H1 (cell line): ENCODE measurements around the gene SLX9. TPM values are rescaled to one million over a fixed set of nuclear protein-coding genes. Genes with fewer than 3 reads are reported as not detected.

ENCODE experiments used
- CTCF ChIA-PET: fragments of 300-600 bp; sonication (Branson Sonifier 250); formaldehyde crosslinking; loops from one replicate; lab custom pipeline; 2021; ENCODE audit not compliant: partially characterized antibody; lab: Charles Lee
- POLR2A ChIA-PET: fragments of 300-600 bp; sonication (Branson Sonifier 250); formaldehyde crosslinking; loops from one replicate; lab custom pipeline; 2021; ENCODE audit warnings: inconsistent platforms; ENCODE audit not compliant: partially characterized antibody; lab: Charles Lee
- DNase-seq, 2 experiments: peaks; one replicate each; pipeline versions ENCODE4 v3.0.0 to v3.0.0-alpha.2; 2010 to 2022; ENCODE audit warnings: low spot score in 2 of 2, low read depth in 1 of 2, mixed read lengths in 1 of 2
- FAIRE-seq: peaks from 2 replicates; lab custom pipeline; 2011; peaks lifted over from hg19 to GRCh38; lab: Jason Lieb, UNC
- H2AFZ ChIP-seq: 2 replicates; pipeline ENCODE4 v1.8.1; 2012; ENCODE audit warnings: low read length, inconsistent platforms
- H2AK5ac ChIP-seq: 2 replicates; pipeline ENCODE4 v1.6.1; 2013; ENCODE audit warnings: low read depth, low read length
- H2BK120ac ChIP-seq: replicated peaks from 2 replicates; pipeline ENCODE3; 2013; ENCODE audit warnings: low read depth, low read length, inconsistent platforms
- H2BK12ac ChIP-seq: 2 replicates; pipeline ENCODE4 v1.6.1; 2013; ENCODE audit warnings: low read depth, low read length
- H2BK15ac ChIP-seq: 2 replicates; pipeline ENCODE4 v1.6.1; 2013; ENCODE audit warnings: low read length
- H2BK20ac ChIP-seq: 2 replicates; pipeline ENCODE4 v1.6.1; 2013; ENCODE audit warnings: low read length
- H2BK5ac ChIP-seq: 2 replicates; pipeline ENCODE4 v1.6.1; 2013; ENCODE audit warnings: low read depth, low read length
- H3K14ac ChIP-seq: 2 replicates; pipeline ENCODE4 v1.6.1; 2013; ENCODE audit warnings: inconsistent platforms; ENCODE audit not compliant: insufficient read length
- H3K18ac ChIP-seq: 2 replicates; pipeline ENCODE4 v1.6.1; 2013; ENCODE audit warnings: low read length; ENCODE audit errors: extremely low read depth
- H3K23ac ChIP-seq: 2 replicates; pipeline ENCODE4 v1.6.1; 2013; ENCODE audit warnings: inconsistent platforms; ENCODE audit not compliant: insufficient read length
- H3K23me2 ChIP-seq: 2 replicates; pipeline ENCODE4 v1.6.1; 2013; ENCODE audit warnings: low read depth, low read length
- H3K27ac ChIP-seq: 2 replicates; pipeline ENCODE4 v1.6.1; 2011; ENCODE audit warnings: low read depth, low read length, inconsistent platforms
- H3K27me3 ChIP-seq, 4 experiments: replicated peaks in 1 of 4; 1 replicate in 1 of 4; 2 replicates in 3 of 4; pipeline versions ENCODE4 v1.6.1 to v1.8.1; 2011 to 2013; ENCODE audit warnings: low read length in 3 of 4, mild to moderate bottlenecking in 3 of 4, inconsistent platforms in 2 of 4, mixed read lengths in 2 of 4, moderate library complexity in 1 of 4; ENCODE audit not compliant: control insufficient read depth in 3 of 4, insufficient read depth in 3 of 4; ENCODE audit errors: extremely low read depth in 1 of 4
- H3K36me3 ChIP-seq, 4 experiments: 2 replicates each; pipeline versions ENCODE4 v1.6.1 to v1.8.1; 2011 to 2013; ENCODE audit warnings: mild to moderate bottlenecking in 4 of 4, low read length in 3 of 4, moderate library complexity in 2 of 4, control low read depth in 1 of 4, inconsistent platforms in 1 of 4; ENCODE audit not compliant: insufficient read depth in 4 of 4, control insufficient read depth in 2 of 4
- H3K4ac ChIP-seq: replicated peaks from 2 replicates; pipeline ENCODE3; 2013; ENCODE audit warnings: low read length, low read depth, mixed read lengths, inconsistent platforms; ENCODE audit not compliant: insufficient read length
- H3K4me1 ChIP-seq, 4 experiments: replicated peaks in 1 of 4; 1 replicate in 1 of 4; 2 replicates in 3 of 4; pipeline versions ENCODE4 v1.6.1 to v1.8.1; 2011 to 2013; ENCODE audit warnings: low read length in 3 of 4, inconsistent platforms in 2 of 4, mixed read lengths in 1 of 4; ENCODE audit not compliant: insufficient read depth in 4 of 4, control insufficient read depth in 3 of 4
- H3K4me2 ChIP-seq, 2 experiments: 2 replicates each; pipeline versions ENCODE4 v1.6.1 to v1.8.1; 2011 to 2013; ENCODE audit warnings: low read depth in 2 of 2, low read length in 2 of 2, control low read depth in 1 of 2, inconsistent platforms in 1 of 2, mild to moderate bottlenecking in 1 of 2; ENCODE audit not compliant: insufficient read depth in 1 of 2
- H3K4me3 ChIP-seq, 4 experiments: fragments of 200-600, 300-600 bp in 1 of 4; sonication (generic), shearing (Covaris generic), sonication (Bioruptor Twin) in 1 of 4; 2 replicates each; pipeline versions ENCODE4 v1.5.1 to v1.8.1; 2011 to 2016; ENCODE audit warnings: low read length in 4 of 4, low read depth in 3 of 4, control low read depth in 2 of 4, inconsistent platforms in 2 of 4, mild to moderate bottlenecking in 2 of 4, mixed read lengths in 1 of 4, moderate library complexity in 1 of 4; ENCODE audit not compliant: insufficient read depth in 2 of 4; ENCODE audit errors: extremely low read depth in 1 of 4
- H3K56ac ChIP-seq: replicated peaks from 2 replicates; pipeline ENCODE3; 2013; ENCODE audit warnings: low read depth, mild to moderate bottlenecking, mixed read lengths, low read length, inconsistent platforms; ENCODE audit not compliant: insufficient read length
- H3K79me1 ChIP-seq: 2 replicates; pipeline ENCODE4 v1.6.1; 2013; ENCODE audit warnings: low read depth, low read length, control low read depth
- H3K79me2 ChIP-seq, 2 experiments: 2 replicates each; pipeline versions ENCODE4 v1.6.1 to v1.8.1; 2012 to 2013; ENCODE audit warnings: low read length in 2 of 2, mild to moderate bottlenecking in 2 of 2, inconsistent platforms in 1 of 2; ENCODE audit not compliant: insufficient read depth in 2 of 2, control insufficient read depth in 1 of 2
- H3K9ac ChIP-seq, 4 experiments: replicated peaks in 1 of 4; 1 replicate in 1 of 4; 2 replicates in 3 of 4; pipeline versions ENCODE4 v1.6.1 to v1.8.1; 2011 to 2013; ENCODE audit warnings: low read depth in 3 of 4, low read length in 3 of 4, control low read depth in 2 of 4, mild to moderate bottlenecking in 2 of 4, moderate library complexity in 2 of 4, inconsistent platforms in 1 of 4; ENCODE audit errors: extremely low read depth in 1 of 4
- H3K9me3 ChIP-seq, 2 experiments: 2 replicates each; pipeline versions ENCODE4 v1.6.1 to v1.8.1; 2012 to 2013; ENCODE audit warnings: mild to moderate bottlenecking in 2 of 2, moderate library complexity in 2 of 2, control low read depth in 1 of 2, inconsistent platforms in 1 of 2, low read depth in 1 of 2, low read length in 1 of 2, mixed read lengths in 1 of 2; ENCODE audit not compliant: insufficient read depth in 2 of 2
- H4K20me1 ChIP-seq, 2 experiments: replicated peaks in 1 of 2; 2 replicates each; pipeline versions ENCODE3 to v1.8.1; 2011 to 2013; ENCODE audit warnings: inconsistent platforms in 2 of 2, low read length in 2 of 2, mild to moderate bottlenecking in 1 of 2; ENCODE audit not compliant: insufficient read depth in 2 of 2, control insufficient read depth in 1 of 2
- H4K5ac ChIP-seq: 2 replicates; pipeline ENCODE4 v1.6.1; 2013; ENCODE audit warnings: low read length, low read depth, mixed read lengths, inconsistent platforms; ENCODE audit not compliant: insufficient read length
- H4K8ac ChIP-seq: 2 replicates; pipeline ENCODE4 v1.8.0; 2013; ENCODE audit warnings: mild to moderate bottlenecking, moderate library complexity, low read length, inconsistent platforms; ENCODE audit not compliant: insufficient read depth; ENCODE audit errors: extremely low read depth
- H4K91ac ChIP-seq: replicated peaks from 2 replicates; pipeline ENCODE3; 2013; ENCODE audit warnings: low read length, mixed read lengths, inconsistent platforms; ENCODE audit not compliant: insufficient read length
- BRCA1 ChIP-seq: IDR thresholded peaks from 2 replicates; pipeline ENCODE4 v1.6.1; 2012; ENCODE audit warnings: low read depth, low read length, improper control_type of control experiment
- CHD2 ChIP-seq: IDR thresholded peaks from 2 replicates; pipeline ENCODE4 v1.6.1; 2012; ENCODE audit warnings: low read length, improper control_type of control experiment
- CREB1 ChIP-seq: IDR thresholded peaks from 2 replicates; pipeline ENCODE4 v1.6.1; 2012; ENCODE audit warnings: inconsistent platforms
- EGR1 ChIP-seq: IDR thresholded peaks from 2 replicates; pipeline ENCODE4 v1.6.1; 2011; ENCODE audit warnings: low read depth, low read length, borderline replicate concordance
- EP300 ChIP-seq, 2 experiments: IDR thresholded peaks; 1 replicate in 1 of 2; 2 replicates in 1 of 2; pipeline ENCODE4 v1.6.1; 2011 to 2012; ENCODE audit warnings: low read depth in 2 of 2, low read length in 2 of 2, mild to moderate bottlenecking in 2 of 2, borderline replicate concordance in 1 of 2, inconsistent platforms in 1 of 2, moderate library complexity in 1 of 2
- MAFK ChIP-seq: IDR thresholded peaks from 2 replicates; pipeline ENCODE4 v1.6.1; 2012; ENCODE audit warnings: low read depth, mild to moderate bottlenecking, improper control_type of control experiment, low read length
- POU5F1 ChIP-seq: IDR thresholded peaks from 2 replicates; pipeline ENCODE4 v1.6.1; 2011; ENCODE audit warnings: low read depth, mild to moderate bottlenecking, low read length, moderate library complexity
- SP1 ChIP-seq: IDR thresholded peaks from 2 replicates; pipeline ENCODE4 v1.6.1; 2011; ENCODE audit warnings: low read depth, low read length
- TEAD4 ChIP-seq: IDR thresholded peaks from 2 replicates; pipeline ENCODE4 v1.6.1; 2012; ENCODE audit warnings: low read depth, low read length, inconsistent platforms, mixed read lengths
- USF2 ChIP-seq: IDR thresholded peaks from 2 replicates; pipeline ENCODE4 v1.6.1; 2011; ENCODE audit warnings: low read length, improper control_type of control experiment
- YY1 ChIP-seq: IDR thresholded peaks from 2 replicates; pipeline ENCODE4 v1.6.1; 2011; ENCODE audit warnings: low read depth, mild to moderate bottlenecking, low read length
- WGBS, 2 experiments: shearing (Covaris generic) in 1 of 2; methylation state at CpG; one replicate each; pipeline versions ENCODE4 v1.1.6 to v1.1.7; 2013 to 2015; ENCODE audit warnings: low lambda C conversion rate in 2 of 2, mixed read lengths in 2 of 2, inconsistent platforms in 1 of 2, low coverage in 1 of 2, missing lambda C conversion rate in 1 of 2; ENCODE audit not compliant: insufficient replicate concordance in 2 of 2, insufficient coverage in 1 of 2, insufficient read length in 1 of 2; ENCODE audit errors: extremely low coverage in 1 of 2, missing lambda C conversion rate in 1 of 2; 5-methylcytosine and 5-hydroxymethylcytosine counted together
- polyA plus RNA-seq, 7 experiments: library from polyadenylated mRNA; depleted of rRNA in 3 of 7; stranded (reverse) in 5 of 7; unstranded in 2 of 7; fragments of >200 nt in 5 of 7; fragments of 200-250 nt in 2 of 7; gene quantifications; 1 replicate in 5 of 7; 2 replicates in 1 of 7; 4 replicates in 1 of 7; pipeline versions ENCODE4 v1.2.1 to v1.2.3, GENCODE V29; 2011 to 2013; ENCODE audit warnings: missing spikeins in 2 of 7, mixed read lengths in 2 of 7
- total RNA-seq: library from RNA; stranded (reverse); fragmentation: NEBNext Ultra II Directional; extraction: Animal tissue kit (Norgen Biotek cat#: 25700); gene quantifications from 2 replicates; pipeline ENCODE4 v1.2.1, GENCODE V29; 2021
- TF ChIP-seq, protein P1 (sequence below): IDR thresholded peaks from 2 replicates; pipeline ENCODE4 v1.6.1; 2012; ENCODE audit warnings: inconsistent platforms

SLX9 gene
- total and polyA plus RNA-seq, 2 of the 8 experiments (the other 6 are each of a cell fraction or from before 2014, with no cell fraction given) = 17.7 to 57.3 TPM

- Histone ChIP-seq H3K79me1 (no peaks in the 10 kb centered on the region), H4K5ac (no peak overlapping the region), H3K4me2 (no peak overlapping the region), H2AFZ (no peak overlapping the region), H3K36me3 (no peaks in the 10 kb centered on the region), H4K91ac (no peak overlapping the region), H3K4ac (no peak overlapping the region), H2AK5ac (no peak overlapping the region), H3K9me3 (no peaks in the 10 kb centered on the region), H3K27ac (no peak overlapping the region), H3K23me2 (no peaks in the 10 kb centered on the region), H2BK20ac (no peak overlapping the region), H3K18ac (no peak overlapping the region), H2BK5ac (no peak overlapping the region), H3K56ac (no peak overlapping the region), H4K20me1 (peaks cover 0 to 2% of the 10 kb centered on the region in 2 experiments), H3K4me3 (no peak overlapping the region), H2BK120ac (no peak overlapping the region), H2BK15ac (no peak overlapping the region), H3K27me3 (no peaks in the 10 kb centered on the region; a peak in 1 of 7 replicates), H3K14ac (no peak overlapping the region), H4K8ac (no peak overlapping the region; the same call in 1 of the 2 replicates), H3K4me1 (peaks cover 0 to 4% (median 2%) of the 10 kb centered on the region in 4 experiments; a peak in 2 of 7 replicates), H3K23ac (no peak overlapping the region), H3K79me2 (no peaks in the 10 kb centered on the region), H2BK12ac (0 out of 2 replicates have a peak overlapping the region, but pooled peaks have one; percentile 50), H3K9ac (no peak overlapping the region)
- TF ChIP-seq EGR1 = no peak
- TF ChIP-seq USF2 = no peak
- TF ChIP-seq SP1 = no peak
- TF ChIP-seq CHD2 = no peak
- TF ChIP-seq CREB1 = no peak
- TF ChIP-seq BRCA1 = no peak
- TF ChIP-seq EP300 (IDR thresholded peaks at IDR 0.05; ENCODE audit: borderline replicate concordance in 1 of 2, low read depth in 2 of 2, low read length in 2 of 2) = no peak
- TF ChIP-seq, protein P1, sequence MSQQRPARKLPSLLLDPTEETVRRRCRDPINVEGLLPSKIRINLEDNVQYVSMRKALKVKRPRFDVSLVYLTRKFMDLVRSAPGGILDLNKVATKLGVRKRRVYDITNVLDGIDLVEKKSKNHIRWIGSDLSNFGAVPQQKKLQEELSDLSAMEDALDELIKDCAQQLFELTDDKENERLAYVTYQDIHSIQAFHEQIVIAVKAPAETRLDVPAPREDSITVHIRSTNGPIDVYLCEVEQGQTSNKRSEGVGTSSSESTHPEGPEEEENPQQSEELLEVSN = no peak
- TF ChIP-seq YY1 = no peak
- no peak for TF ChIP-seq MAFK
- no peak for TF ChIP-seq POU5F1
- no peak for TF ChIP-seq TEAD4
- FAIRE-seq (no peak), DNase-seq (no peak)
- 89% methylated on average over 11 of the region's 11 CpGs; no CpG with 5 or more reads in 1 of the 2 experiments for WGBS, 2 experiments
- ChIA-PET POLR2A (interaction anchor here (1.1 to 1.7 kb wide), 2 partner anchors 21 to 94 kb away, joined by 3 to 5 read pairs; partner anchors contain the start of gene UBE2G2), CTCF (interaction anchor here (0.7 to 1.9 kb wide), 7 partner anchors 15 to 1217 kb away, joined by 3 to 7 read pairs (median 3); no protein-coding TSS in a partner anchor)
These were observed 44.0 kb upstream of the SLX9 start for GRCh38 chr21:44895859-44896258.
